Kidney epithelial cell (primary cell): Measurements from ENCODE around the gene CBX5. TPM values are rescaled to one million over a fixed set of nuclear protein-coding genes. Genes with fewer than 3 reads are reported as not detected.
A peak's percentile ranks its signal among the peaks of the same experiment; 100 is the strongest.
"Not testable (repeated sequence)": the region's sequence is repeated elsewhere in the genome, so short reads cannot be mapped to it uniquely, and the experiment has no call there.

Source experiments
- DNase-seq: peaks from one replicate; pipeline ENCODE4 v3.0.0-alpha.2; 2010; ENCODE audit warnings: low read depth
- H3K27me3 ChIP-seq: 2 replicates; pipeline ENCODE4 v1.6.0; 2011; ENCODE audit warnings: low read length; ENCODE audit not compliant: control insufficient read depth, insufficient read depth
- H3K36me3 ChIP-seq: 2 replicates; pipeline ENCODE4 v1.5.1; 2011; ENCODE audit warnings: low read length; ENCODE audit not compliant: control insufficient read depth, insufficient read depth
- H3K4me3 ChIP-seq: 2 replicates; pipeline ENCODE4 v1.5.1; 2011; ENCODE audit warnings: low read depth, mild to moderate bottlenecking, control low read depth, low read length
- CTCF ChIP-seq: IDR thresholded peaks from 2 replicates; pipeline ENCODE4 v1.5.1; 2011; ENCODE audit warnings: mild to moderate bottlenecking, moderate library complexity, low read length, control low read depth, inconsistent platforms; ENCODE audit not compliant: insufficient read depth, poor library complexity, severe bottlenecking
- total RNA-seq: library from RNA; depleted of rRNA; stranded (reverse); fragments of >200 nt; gene quantifications from 2 replicates; pipeline ENCODE4 v1.2.3, GENCODE V29; 2015

Gene CBX5
- total RNA-seq, 1 donor from 2014 or later: 63.8 TPM

- DNase-seq: no peak
- no peaks in the 10 kb centered on the region for H3K36me3 ChIP-seq
- H3K4me3 ChIP-seq: peak overlapping the region; percentile 15
- H3K27me3 ChIP-seq: peaks cover 10% of the 10 kb centered on the region
- TF ChIP-seq CTCF: no peak
These were observed 90.8 kb downstream of the CBX5 start for GRCh38 chr12:54189198-54189539.

- no peak for DNase-seq
- no peaks in the 10 kb centered on the region for H3K27me3 ChIP-seq
- no peak overlapping the region for H3K4me3 ChIP-seq
- TF ChIP-seq CTCF: no peak
- no peaks in the 10 kb centered on the region for H3K36me3 ChIP-seq
These were observed 92.8 kb downstream of the CBX5 start for GRCh38 chr12:54187075-54187474.

GRCh38 chr12:54185919-54186318 is 94.0 kb downstream of the CBX5 start:
- Histone ChIP-seq H3K27me3 (no peaks in the 10 kb centered on the region), H3K36me3 (no peaks in the 10 kb centered on the region), H3K4me3 (no peak overlapping the region)
- TF ChIP-seq CTCF: no peak
- DNase-seq: no peak

GRCh38 chr12:54185297-54185696 is 94.6 kb downstream of the CBX5 start:
- H3K36me3 ChIP-seq, H3K27me3 ChIP-seq, H3K4me3 ChIP-seq, DNase-seq: not testable (repeated sequence)

GRCh38 chr12:54184024-54184805 is 95.7 kb downstream of the CBX5 start:
- no peak for DNase-seq
- no peak overlapping the region for H3K4me3 ChIP-seq
- no peaks in the 10 kb centered on the region for H3K27me3 ChIP-seq
- TF ChIP-seq CTCF: no peak
- no peaks in the 10 kb centered on the region for H3K36me3 ChIP-seq

GRCh38 chr12:54182981-54183380 is 96.9 kb downstream of the CBX5 start:
- H3K27me3 ChIP-seq: no peaks in the 10 kb centered on the region
- DNase-seq: no peak

More at GRCh38 chr12:54182981-54183380, 96.9 kb downstream of the CBX5 start:
- no peak for TF ChIP-seq CTCF
- H3K36me3 ChIP-seq: no peaks in the 10 kb centered on the region
- H3K4me3 ChIP-seq: no peak overlapping the region
